ENCODE results near the gene TEX14.
A peak's percentile ranks its signal among the peaks of the same experiment; 100 is the strongest.

TEX14 gene

GRCh38 chr17:58507123-58507634 is 184.7 kb downstream of the TEX14 start:
- H3K27ac Mint-ChIP-seq, result peak overlapping the region; percentile 66
- no peaks in the 10 kb centered on the region for H3K27me3 Mint-ChIP-seq
- ATAC-seq, result no peak
- H3K4me1 Mint-ChIP-seq, result peaks cover 64% of the 10 kb centered on the region
- H3K36me3 Mint-ChIP-seq, result peaks cover 88% of the 10 kb centered on the region
- H3K9me3 Mint-ChIP-seq, result no peaks in the 10 kb centered on the region
- H3K4me3 Mint-ChIP-seq, result no peak overlapping the region

All from stimulated activated memory B cell treated with anti-CD40 and anti-IgM and Interleukin-4, amounts not matched to agents 10 μg/mL and 1 μg/mL and 100 μg/mL, for 72 hours (primary cell).